B cell (primary cell): Measurements from ENCODE around the gene ITGA5. TPM values are rescaled to one million over a fixed set of nuclear protein-coding genes. Genes with fewer than 3 reads are reported as not detected.

Source experiments
- ATAC-seq: fragments of 200-7000 bp; cut with Tn5 transposase; one replicate; pipeline ENCODE4 v1.10.0; 2021; ENCODE audit warnings: low read depth, mild to moderate bottlenecking, moderate number of reproducible peaks, moderate library complexity
- CTCF ChIA-PET: fragments of 350-600 bp; sonication (Branson Sonifier 250); formaldehyde crosslinking; loops from one replicate; lab custom pipeline; 2021; ENCODE audit warnings: antibody characterized with exemption, inconsistent platforms; lab: Charles Lee
- POLR2A ChIA-PET: fragments of 350-600 bp; sonication (Branson Sonifier 250); formaldehyde crosslinking; loops from one replicate; lab custom pipeline; 2021; ENCODE audit warnings: antibody characterized with exemption; lab: Charles Lee
- DNase-seq: peaks from one replicate; pipeline ENCODE4 v3.0.0; 2013
- H2AFZ ChIP-seq: 2 replicates; pipeline ENCODE4 v1.6.1; 2012; ENCODE audit warnings: mild to moderate bottlenecking, low read depth, low read length; ENCODE audit not compliant: insufficient read depth, poor library complexity, severe bottlenecking
- H3K27ac ChIP-seq, 2 donors: 1 replicate in 1 of 2; 2 replicates in 1 of 2; pipeline ENCODE4 v1.5.1; 2012 to 2013; ENCODE audit warnings: low read length in 2 of 2, mild to moderate bottlenecking in 2 of 2, moderate library complexity in 1 of 2
- H3K27me3 ChIP-seq, 4 experiments: fragments of 200-600 bp in 1 of 4; sonication (generic) in 1 of 4; replicated peaks in 1 of 4; 1 replicate in 2 of 4; 2 replicates in 2 of 4; pipeline versions ENCODE4 v1.6.1 to v1.7.0; 2013 to 2016; ENCODE audit warnings: low read length in 3 of 4, mild to moderate bottlenecking in 2 of 4, mixed read lengths in 1 of 4, moderate library complexity in 1 of 4; ENCODE audit not compliant: insufficient read depth in 4 of 4, control insufficient read depth in 3 of 4; ENCODE audit errors: control extremely low read depth in 1 of 4
- H3K36me3 ChIP-seq, 2 experiments: replicated peaks in 1 of 2; 1 replicate in 1 of 2; 2 replicates in 1 of 2; pipeline versions ENCODE4 v1.6.1 to v1.7.1; 2013; ENCODE audit warnings: low read length in 1 of 2; ENCODE audit not compliant: insufficient read depth in 2 of 2, control insufficient read depth in 1 of 2; ENCODE audit errors: control extremely low read depth in 1 of 2, extremely low read depth in 1 of 2
- H3K4me1 ChIP-seq, 2 donors: fragments of 200-600 bp in 1 of 2; sonication (generic) in 1 of 2; 1 replicate in 1 of 2; 2 replicates in 1 of 2; pipeline versions ENCODE4 v1.5.1 to v1.6.1; 2013 to 2017; ENCODE audit warnings: low read length in 2 of 2; ENCODE audit not compliant: control insufficient read depth in 2 of 2, insufficient read depth in 2 of 2
- H3K4me2 ChIP-seq: replicated peaks from 2 replicates; pipeline ENCODE3; 2012; ENCODE audit warnings: mild to moderate bottlenecking, low read depth, low read length; ENCODE audit not compliant: poor library complexity, severe bottlenecking
- H3K4me3 ChIP-seq, 5 experiments: fragments of 200-600 bp in 1 of 5; sonication (generic) in 1 of 5; 1 replicate in 3 of 5; 2 replicates in 2 of 5; pipeline versions ENCODE4 v1.5.1 to v1.7.0; 2011 to 2016; ENCODE audit warnings: low read length in 4 of 5, mild to moderate bottlenecking in 4 of 5, low read depth in 2 of 5, control low read depth in 1 of 5, moderate library complexity in 1 of 5; ENCODE audit not compliant: insufficient read depth in 1 of 5; ENCODE audit errors: control extremely low read depth in 1 of 5, extremely low read depth in 1 of 5
- H3K79me2 ChIP-seq: fragments of 200-600 bp; sonication (generic); one replicate; pipeline ENCODE4 v1.6.0; 2016; ENCODE audit warnings: low read length; ENCODE audit not compliant: control insufficient read depth, insufficient read depth
- H3K9ac ChIP-seq: fragments of 200-600 bp; sonication (generic); 2 replicates; pipeline ENCODE4 v1.6.1; 2017; ENCODE audit warnings: mild to moderate bottlenecking, low read length, moderate library complexity
- H3K9me3 ChIP-seq, 3 donors: one replicate each; pipeline versions ENCODE4 v1.6.1 to v1.7.1; 2013; ENCODE audit warnings: low read length in 2 of 3; ENCODE audit not compliant: control insufficient read depth in 2 of 3, insufficient read depth in 1 of 3; ENCODE audit errors: control extremely low read depth in 1 of 3
- H4K20me1 ChIP-seq: 2 replicates; pipeline ENCODE4 v1.6.0; 2012; ENCODE audit warnings: mild to moderate bottlenecking, low read length; ENCODE audit not compliant: insufficient read depth, control insufficient read depth, poor library complexity, severe bottlenecking
- H3K27ac Mint-ChIP-seq: one replicate; pipeline ENCODE4 v1.8.0; 2021; ENCODE audit warnings: mixed read lengths
- H3K27me3 Mint-ChIP-seq: one replicate; pipeline ENCODE4 v1.8.0; 2021; ENCODE audit warnings: mixed read lengths
- H3K4me1 Mint-ChIP-seq: one replicate; pipeline ENCODE4 v1.8.0; 2021; ENCODE audit warnings: mixed read lengths
- H3K4me3 Mint-ChIP-seq: one replicate; pipeline ENCODE4 v1.8.0; 2021; ENCODE audit warnings: mixed read lengths
- H3K9me3 Mint-ChIP-seq: one replicate; pipeline ENCODE4 v1.8.0; 2022; ENCODE audit warnings: mixed read lengths; ENCODE audit not compliant: insufficient read depth
- CTCF ChIP-seq: fragments of 200-600 bp; IDR thresholded peaks from one replicate; pipeline ENCODE4 v1.8.0; 2022; ENCODE audit warnings: antibody characterized with exemption, mild to moderate bottlenecking
- EZH2 ChIP-seq: IDR thresholded peaks from 2 replicates; pipeline ENCODE4 v1.6.1; 2012; ENCODE audit warnings: borderline replicate concordance, low read depth, mild to moderate bottlenecking, moderate library complexity, low read length; ENCODE audit not compliant: insufficient read depth, poor library complexity, severe bottlenecking
- WGBS: methylation state at CpG from one replicate; pipeline ENCODE4 v1.1.5; 2013; ENCODE audit warnings: missing lambda C conversion rate; ENCODE audit not compliant: insufficient coverage; 5-methylcytosine and 5-hydroxymethylcytosine counted together
- intact Hi-C: fragments of 100-400 bp; cut with micrococcal nuclease; formaldehyde crosslinking; loops from one replicate; pipeline ENCODE4 v1.10.0; 2022
- polyA plus RNA-seq: library from polyadenylated mRNA; depleted of rRNA; stranded (reverse); fragments of >200 nt; gene quantifications from 2 replicates; pipeline ENCODE4 v1.2.3, GENCODE V29; 2012
- total RNA-seq, 2 donors: library from RNA; stranded (reverse); fragments of 120-200 nt in 1 of 2; gene quantifications; 1 replicate in 1 of 2; 2 replicates in 1 of 2; pipeline versions ENCODE4 v1.2.3 to v1.2.4, GENCODE V29; 2013 to 2022

The ITGA5 gene
- total and polyA plus RNA-seq, 2 donors (not counting 1 experiment from before 2014, with no cell fraction given), result 3.6 to 6.1 TPM

- Histone ChIP-seq H3K9me3 (no peaks in the 10 kb centered on the region), H3K27me3 (no peaks in the 10 kb centered on the region), H3K36me3 (no peaks in the 10 kb centered on the region), H4K20me1 (no peaks in the 10 kb centered on the region), H3K9ac (peak overlapping the region; percentile 85), H3K4me1 (peaks cover 12 to 17% of the 10 kb centered on the region in 2 donors), H2AFZ (peak overlapping the region; percentile 99), H3K4me2 (peak overlapping the region; percentile 96), H3K79me2 (no peaks in the 10 kb centered on the region), H3K4me3 (peak overlapping the region; percentile 56 to 92 (median 85)), H3K27ac (peak overlapping the region; percentile 12 to 81)
- ChIA-PET POLR2A (interaction anchor here (0.5 to 1.8 kb wide), 6 partner anchors 10 to 946 kb away, joined by 3 to 8 read pairs (median 4); partner anchors contain the start of genes CBX5 and HNRNPA1), CTCF (interaction anchor here (0.9 to 7.8 kb wide), 20 partner anchors 9 to 1353 kb away, joined by 3 to 42 read pairs (median 4); partner anchors contain the start of gene COPZ1)
- ATAC-seq, result no peak
- no peak for TF ChIP-seq CTCF
- TF ChIP-seq EZH2, result no peak
- no peak for DNase-seq
- no peaks in the 10 kb centered on the region for H3K27me3 Mint-ChIP-seq
- no peak overlapping the region for H3K4me3 Mint-ChIP-seq
- H3K4me1 Mint-ChIP-seq, result peaks cover 7% of the 10 kb centered on the region
- H3K27ac Mint-ChIP-seq, result no peak overlapping the region
- 14% methylated on average over 7 of the region's 15 CpGs for WGBS
- no peaks in the 10 kb centered on the region for H3K9me3 Mint-ChIP-seq
- intact Hi-C loops, result loop anchor here (2.0 kb wide), 1 partner anchor 142 kb away; no protein-coding TSS in a partner anchor
These were observed 60.7 kb downstream of the ITGA5 start for GRCh38 chr12:54358191-54358944.
